Activated naive CD8-positive, alpha-beta T cell treated with anti-CD3 and anti-CD28 coated beads, Interleukin-2, amount 10 ng/mL, durations not matched to agents 7 days and 5 days (primary cell): ENCODE data around the gene NACC1. TPM values are rescaled to one million over a fixed set of nuclear protein-coding genes. Genes with fewer than 3 reads are reported as not detected.

ENCODE experiments used
- ATAC-seq: fragments of 150-1000 bp; cut with Tn5 transposase; one replicate; pipeline ENCODE4 v1.10.0; 2021; ENCODE audit warnings: low read depth, moderate library complexity
- POLR2A ChIA-PET: fragments of 350-600 bp; sonication (Branson Sonifier 250); formaldehyde crosslinking; loops from one replicate; lab custom pipeline; 2021; ENCODE audit warnings: antibody characterized with exemption; lab: Charles Lee
- DNase-seq: peaks from one replicate; pipeline ENCODE4 v3.0.0; 2021
- H3K27ac Mint-ChIP-seq: one replicate; pipeline ENCODE4 v1.8.0; 2022; ENCODE audit warnings: mild to moderate bottlenecking, mixed read lengths
- H3K27me3 Mint-ChIP-seq: one replicate; pipeline ENCODE4 v1.8.0; 2022; ENCODE audit warnings: mild to moderate bottlenecking, moderate library complexity, mixed read lengths
- H3K36me3 Mint-ChIP-seq: one replicate; pipeline ENCODE4 v1.8.0; 2021; ENCODE audit warnings: mild to moderate bottlenecking, mixed read lengths
- H3K4me1 Mint-ChIP-seq: one replicate; pipeline ENCODE4 v1.8.0; 2021; ENCODE audit warnings: mixed read lengths
- H3K4me3 Mint-ChIP-seq: one replicate; pipeline ENCODE4 v1.8.0; 2022; ENCODE audit warnings: mild to moderate bottlenecking, moderate library complexity, mixed read lengths
- H3K9me3 Mint-ChIP-seq: one replicate; pipeline ENCODE4 v1.8.0; 2021; ENCODE audit warnings: mixed read lengths
- total RNA-seq, 2 experiments: library from RNA; stranded (reverse); gene quantifications; one replicate each; pipeline ENCODE4 v1.2.3, GENCODE V29; 2021

Gene NACC1
- total RNA-seq, 2 experiments from 2014 or later = 56.3 to 57.2 TPM

- peaks cover 25% of the 10 kb centered on the region for H3K4me1 Mint-ChIP-seq
- ATAC-seq (peak; percentile 1), DNase-seq (no peak)
- POLR2A ChIA-PET = interaction anchor here (0.6 to 2.2 kb wide), 32 partner anchors 14 to 854 kb away, joined by 3 to 216 read pairs (median 4); partner anchors contain the start of genes NACC1, RFX1 and TRMT1
- H3K9me3 Mint-ChIP-seq = no peaks in the 10 kb centered on the region
- H3K27ac Mint-ChIP-seq = peak overlapping the region; percentile 100
- H3K4me3 Mint-ChIP-seq = peak overlapping the region; percentile 98
- H3K36me3 Mint-ChIP-seq = peaks cover 24% of the 10 kb centered on the region
- H3K27me3 Mint-ChIP-seq = no peaks in the 10 kb centered on the region
These were observed 34.4 kb downstream of the NACC1 start for GRCh38 chr19:13152356-13152973.

- Mint-ChIP-seq H3K36me3 (peaks cover 24% of the 10 kb centered on the region), H3K27me3 (no peaks in the 10 kb centered on the region), H3K4me3 (peak overlapping the region; percentile 98), H3K27ac (peak overlapping the region; percentile 100), H3K9me3 (no peaks in the 10 kb centered on the region), H3K4me1 (peaks cover 30% of the 10 kb centered on the region)
- POLR2A ChIA-PET = interaction anchor here (0.6 to 2.2 kb wide), 26 partner anchors 13 to 853 kb away, joined by 3 to 216 read pairs (median 4); partner anchors contain the start of genes NACC1, RFX1 and TRMT1
- DNase-seq (peak; percentile 97), ATAC-seq (peak; percentile 19)
These were observed 35.0 kb downstream of the NACC1 start for GRCh38 chr19:13152974-13153568.

- Mint-ChIP-seq H3K4me1 (peaks cover 33% of the 10 kb centered on the region), H3K4me3 (peak overlapping the region; percentile 98), H3K27me3 (no peaks in the 10 kb centered on the region), H3K27ac (peak overlapping the region; percentile 100), H3K9me3 (no peaks in the 10 kb centered on the region), H3K36me3 (peaks cover 24% of the 10 kb centered on the region)
- DNase-seq = no peak
- ATAC-seq = no peak
- POLR2A ChIA-PET = interaction anchor here (0.5 to 5.4 kb wide), 19 partner anchors 12 to 1231 kb away, joined by 3 to 267 read pairs (median 10); partner anchors contain the start of genes NACC1 and TRMT1
These were observed 35.6 kb downstream of the NACC1 start for GRCh38 chr19:13153569-13154240.

GRCh38 chr19:13154241-13154778, 36.2 kb downstream of the NACC1 start:
- no peaks in the 10 kb centered on the region for H3K27me3 Mint-ChIP-seq
- ATAC-seq (no peak), DNase-seq (peak; percentile 69)
- peak overlapping the region; percentile 98 for H3K4me3 Mint-ChIP-seq
- H3K4me1 Mint-ChIP-seq = peaks cover 33% of the 10 kb centered on the region
- H3K36me3 Mint-ChIP-seq = peaks cover 26% of the 10 kb centered on the region
- peak overlapping the region; percentile 100 for H3K27ac Mint-ChIP-seq
- POLR2A ChIA-PET = interaction anchor here (0.5 to 5.4 kb wide), 12 partner anchors 14 to 1231 kb away, joined by 3 to 267 read pairs (median 6); partner anchors contain the start of gene NACC1
- H3K9me3 Mint-ChIP-seq = no peaks in the 10 kb centered on the region

GRCh38 chr19:13154911-13155471, 36.9 kb downstream of the NACC1 start:
- Mint-ChIP-seq H3K4me1 (peaks cover 34% of the 10 kb centered on the region), H3K27me3 (no peaks in the 10 kb centered on the region), H3K4me3 (peak overlapping the region; percentile 98), H3K9me3 (no peaks in the 10 kb centered on the region), H3K27ac (peak overlapping the region; percentile 100), H3K36me3 (peaks cover 29% of the 10 kb centered on the region)
- peak; percentile 8 for ATAC-seq
- POLR2A ChIA-PET = interaction anchor here (0.9 to 5.4 kb wide), 17 partner anchors 13 to 684 kb away, joined by 3 to 267 read pairs (median 5); partner anchors contain the start of gene NACC1
- DNase-seq = peak; percentile 74

- DNase-seq (peak; percentile 87), ATAC-seq (peak; percentile 16)
- H3K9me3 Mint-ChIP-seq = no peaks in the 10 kb centered on the region
- H3K4me3 Mint-ChIP-seq = peak overlapping the region; percentile 98
- H3K36me3 Mint-ChIP-seq = peaks cover 29% of the 10 kb centered on the region
- POLR2A ChIA-PET = interaction anchor here (0.6 to 5.4 kb wide), 20 partner anchors 12 to 1226 kb away, joined by 3 to 267 read pairs (median 4); partner anchors contain the start of genes ADGRE5 and NACC1
- H3K27ac Mint-ChIP-seq = peak overlapping the region; percentile 100
- no peaks in the 10 kb centered on the region for H3K27me3 Mint-ChIP-seq
- peaks cover 37% of the 10 kb centered on the region for H3K4me1 Mint-ChIP-seq
These were observed 37.7 kb downstream of the NACC1 start for GRCh38 chr19:13155472-13156359.

- POLR2A ChIA-PET = interaction anchor here (1.4 kb wide), 1 partner anchor 10 kb away, joined by 3 read pairs; the partner anchor contains the start of genes IER2 and STX10
- peak overlapping the region; percentile 29 for H3K4me3 Mint-ChIP-seq
- no peak for DNase-seq
- ATAC-seq = no peak
- H3K27me3 Mint-ChIP-seq = no peaks in the 10 kb centered on the region
- peaks cover 17% of the 10 kb centered on the region for H3K36me3 Mint-ChIP-seq
- H3K9me3 Mint-ChIP-seq = no peaks in the 10 kb centered on the region
- peak overlapping the region; percentile 72 for H3K27ac Mint-ChIP-seq
- peaks cover 46% of the 10 kb centered on the region for H3K4me1 Mint-ChIP-seq
These were observed 41.6 kb downstream of the NACC1 start for GRCh38 chr19:13159713-13160112.

- Mint-ChIP-seq H3K36me3 (peaks cover 11% of the 10 kb centered on the region), H3K4me1 (peaks cover 50% of the 10 kb centered on the region), H3K27me3 (no peaks in the 10 kb centered on the region), H3K27ac (peak overlapping the region; percentile 71), H3K4me3 (peak overlapping the region; percentile 45), H3K9me3 (no peaks in the 10 kb centered on the region)
- POLR2A ChIA-PET = interaction anchor here (0.5 to 11.5 kb wide), 4 partner anchors 8 to 129 kb away, joined by 3 to 216 read pairs (median 4); partner anchors contain the start of genes IER2 and STX10
- no peak for DNase-seq
- ATAC-seq = no peak
These were observed 42.5 kb downstream of the NACC1 start for GRCh38 chr19:13160557-13160956.

- H3K9me3 Mint-ChIP-seq = no peaks in the 10 kb centered on the region
- peaks cover 10% of the 10 kb centered on the region for H3K36me3 Mint-ChIP-seq
- no peaks in the 10 kb centered on the region for H3K27me3 Mint-ChIP-seq
- peak; percentile 59 for ATAC-seq
- peaks cover 52% of the 10 kb centered on the region for H3K4me1 Mint-ChIP-seq
- peak overlapping the region; percentile 96 for H3K27ac Mint-ChIP-seq
- POLR2A ChIA-PET = interaction anchor here (0.5 to 13.0 kb wide), 12 partner anchors 7 to 1222 kb away, joined by 3 to 267 read pairs (median 10); partner anchors contain the start of genes IER2, NACC1 and STX10
- peak; percentile 91 for DNase-seq
- peak overlapping the region; percentile 92 for H3K4me3 Mint-ChIP-seq
These were observed 44.9 kb downstream of the NACC1 start for GRCh38 chr19:13162724-13163608.

- Mint-ChIP-seq H3K4me3 (peak overlapping the region; percentile 92), H3K9me3 (no peaks in the 10 kb centered on the region), H3K27me3 (no peaks in the 10 kb centered on the region), H3K27ac (peak overlapping the region; percentile 96), H3K4me1 (peaks cover 49% of the 10 kb centered on the region), H3K36me3 (peaks cover 10% of the 10 kb centered on the region)
- DNase-seq (peak; percentile 73), ATAC-seq (peak; percentile 14)
- POLR2A ChIA-PET = interaction anchor here (0.5 to 13.0 kb wide), 11 partner anchors 7 to 1221 kb away, joined by 4 to 267 read pairs (median 10); partner anchors contain the start of genes IER2, NACC1 and STX10
These were observed 45.7 kb downstream of the NACC1 start for GRCh38 chr19:13163609-13164342.
